ENCODE measurements around the gene CCDC77. TPM values are rescaled to one million over a fixed set of nuclear protein-coding genes. Genes with fewer than 3 reads are reported as not detected.

CCDC77 gene
- total RNA-seq, 1 experiment from 2014 or later = 16.8 TPM

DNA sequence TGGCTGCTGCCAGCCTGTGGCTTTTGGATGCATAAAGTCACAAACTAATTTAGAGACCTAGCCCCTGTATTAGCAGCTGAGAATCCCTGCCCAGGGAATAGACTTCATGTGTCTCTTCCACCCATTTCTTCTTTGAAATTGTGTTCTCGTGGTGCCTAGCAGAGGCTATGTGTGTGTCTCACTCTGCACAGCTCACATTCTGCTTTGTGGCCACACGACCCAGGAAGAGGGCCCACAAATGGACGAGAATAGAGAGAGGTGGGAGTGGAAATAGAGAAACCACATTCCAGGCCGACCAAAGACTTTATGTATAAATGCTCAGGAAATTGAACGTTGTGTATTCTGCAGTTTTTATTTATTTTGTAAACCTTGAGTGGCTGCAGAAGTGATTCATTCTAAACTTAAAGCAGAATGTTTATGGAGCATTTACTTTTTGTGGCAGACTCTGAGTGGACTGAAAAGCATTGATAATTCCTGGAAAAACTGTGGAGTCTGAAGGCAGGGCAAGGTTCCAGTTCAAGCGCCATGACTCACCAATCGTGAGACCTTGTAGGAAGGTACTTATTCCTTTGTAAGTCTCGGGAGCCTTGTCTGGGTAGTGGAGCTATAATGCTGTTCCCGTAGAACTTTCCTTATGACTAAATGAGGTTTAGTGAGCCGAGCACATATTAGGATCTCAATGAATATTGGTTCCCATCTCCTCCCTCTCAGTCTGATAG, 67.4 kb downstream of the CCDC77 start:
- Mint-ChIP-seq H3K27ac (ENCODE audit: unreplicated experiment) (no peak overlapping the region), H3K4me3 (ENCODE audit: low read depth, unreplicated experiment) (no peak overlapping the region), H3K36me3 (ENCODE audit: insufficient read depth, unreplicated experiment) (no peaks in the 10 kb centered on the region), H3K27me3 (ENCODE audit: unreplicated experiment) (no peaks in the 10 kb centered on the region), H3K9me3 (ENCODE audit: low read depth, unreplicated experiment) (no peaks in the 10 kb centered on the region), H3K4me1 (ENCODE audit: low read depth, unreplicated experiment) (peaks cover 27% of the 10 kb centered on the region)
- no peak for TF ChIP-seq CTCF (IDR thresholded peaks at IDR 0.05; ENCODE audit: unreplicated experiment)
- intact Hi-C loops (cut with micrococcal nuclease; ENCODE audit: unreplicated experiment) = no loop called here
- no peak for DNase-seq
- no TSS peak for BruUV-seq (replicated peaks)
- CTCF ChIA-PET = no interaction called here

DNA sequence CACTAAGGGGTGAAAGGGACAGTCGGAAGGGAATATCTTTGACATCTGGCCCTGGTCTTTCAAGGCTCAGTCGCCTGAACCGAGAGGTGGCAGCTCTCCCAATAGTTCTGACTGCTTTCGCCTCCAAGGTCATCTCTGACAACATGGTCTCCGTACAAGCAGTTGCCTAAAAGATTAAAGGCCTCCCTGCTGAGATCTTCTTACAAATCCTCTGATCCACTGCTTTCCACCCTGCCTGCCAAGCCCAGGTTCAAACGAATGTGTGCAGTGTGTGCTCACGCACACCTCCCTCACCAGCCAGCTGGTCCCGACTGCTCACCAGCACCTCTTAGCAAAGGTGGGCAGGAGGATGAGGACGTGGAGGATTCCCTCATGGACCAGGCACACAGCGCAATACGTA, 68.7 kb downstream of the CCDC77 start:
- TF ChIP-seq CTCF (IDR thresholded peaks at IDR 0.05; ENCODE audit: unreplicated experiment) = no peak
- Mint-ChIP-seq H3K36me3 (ENCODE audit: insufficient read depth, unreplicated experiment) (no peaks in the 10 kb centered on the region), H3K9me3 (ENCODE audit: low read depth, unreplicated experiment) (no peaks in the 10 kb centered on the region), H3K27ac (ENCODE audit: unreplicated experiment) (no peak overlapping the region), H3K27me3 (ENCODE audit: unreplicated experiment) (no peaks in the 10 kb centered on the region), H3K4me3 (ENCODE audit: low read depth, unreplicated experiment) (no peak overlapping the region), H3K4me1 (ENCODE audit: low read depth, unreplicated experiment) (peaks cover 19% of the 10 kb centered on the region)
- no peak for DNase-seq
- intact Hi-C loops (cut with micrococcal nuclease; ENCODE audit: unreplicated experiment) = no loop called here
- BruUV-seq (replicated peaks) = no TSS peak
- CTCF ChIA-PET = no interaction called here

DNA sequence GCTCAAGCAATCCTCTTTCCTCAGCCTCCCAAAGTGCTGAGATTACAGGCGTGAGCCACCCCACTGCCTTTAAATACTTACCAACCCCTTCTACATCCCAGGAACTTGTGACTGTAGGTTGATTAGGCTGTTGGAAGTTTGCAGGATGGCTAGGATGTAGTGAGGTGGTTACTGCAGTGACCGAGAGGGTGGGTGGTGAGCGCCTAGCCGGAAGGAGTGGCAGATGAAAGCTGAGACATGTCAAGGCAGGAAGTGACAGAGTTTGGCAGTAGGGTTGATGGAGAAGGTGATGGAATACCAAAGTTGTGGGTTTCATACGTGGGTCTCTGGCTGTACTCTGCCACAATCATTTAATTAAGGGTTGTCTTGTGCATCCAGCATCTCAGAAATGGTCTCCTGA, 71.8 kb downstream of the CCDC77 start:
- CTCF ChIA-PET = no interaction called here
- H3K4me3 Mint-ChIP-seq (ENCODE audit: low read depth, unreplicated experiment) = no peak overlapping the region
- no TSS peak for BruUV-seq (replicated peaks)
- H3K27me3 Mint-ChIP-seq (ENCODE audit: unreplicated experiment) = no peaks in the 10 kb centered on the region
- intact Hi-C loops (cut with micrococcal nuclease; ENCODE audit: unreplicated experiment) = no loop called here
- H3K27ac Mint-ChIP-seq (ENCODE audit: unreplicated experiment) = no peak overlapping the region
- no peak for TF ChIP-seq CTCF (IDR thresholded peaks at IDR 0.05; ENCODE audit: unreplicated experiment)
- no peaks in the 10 kb centered on the region for H3K36me3 Mint-ChIP-seq (ENCODE audit: insufficient read depth, unreplicated experiment)
- no peak for DNase-seq
- no peaks in the 10 kb centered on the region for H3K9me3 Mint-ChIP-seq (ENCODE audit: low read depth, unreplicated experiment)
- peaks cover 19% of the 10 kb centered on the region for H3K4me1 Mint-ChIP-seq (ENCODE audit: low read depth, unreplicated experiment)

DNA sequence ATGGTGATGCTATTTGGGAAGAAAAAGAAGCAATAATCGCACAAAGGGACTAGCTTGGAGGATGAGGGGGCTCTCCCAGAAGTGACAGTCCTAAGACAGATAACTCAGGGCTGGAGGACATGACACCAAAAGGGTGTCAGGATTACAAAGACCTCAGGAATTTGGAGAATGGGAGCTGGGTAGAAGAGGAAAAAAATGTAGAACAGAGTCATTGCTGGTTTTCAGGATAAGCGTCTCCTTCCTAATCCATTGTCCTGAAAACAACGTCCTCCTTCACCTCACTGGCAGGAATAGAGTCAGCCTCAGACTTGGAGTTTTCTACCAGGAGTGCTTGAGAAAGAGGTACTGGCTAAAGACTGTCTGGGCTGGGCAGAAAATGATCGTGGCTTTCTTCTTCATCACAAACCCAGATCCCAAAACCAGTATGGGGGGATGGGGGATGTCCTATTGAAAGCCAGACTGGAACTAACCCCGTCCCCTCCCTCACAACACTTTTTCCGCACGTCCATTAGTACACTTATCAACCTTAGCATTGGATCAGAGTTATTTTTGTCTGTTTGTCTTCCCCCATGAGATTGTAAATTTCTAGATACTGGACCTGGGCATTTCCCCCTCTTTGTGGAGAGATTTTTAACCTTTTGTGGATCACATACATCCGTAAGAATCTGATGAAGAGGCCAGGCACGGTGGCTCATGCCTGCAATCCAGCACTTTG, 72.6 kb downstream of the CCDC77 start:
- no peaks in the 10 kb centered on the region for H3K9me3 Mint-ChIP-seq (ENCODE audit: low read depth, unreplicated experiment)
- peaks cover 11% of the 10 kb centered on the region for H3K4me1 Mint-ChIP-seq (ENCODE audit: low read depth, unreplicated experiment)
- no peaks in the 10 kb centered on the region for H3K36me3 Mint-ChIP-seq (ENCODE audit: insufficient read depth, unreplicated experiment)
- TF ChIP-seq CTCF (IDR thresholded peaks at IDR 0.05; ENCODE audit: unreplicated experiment) = no peak
- CTCF ChIA-PET = no interaction called here
- no peak overlapping the region for H3K4me3 Mint-ChIP-seq (ENCODE audit: low read depth, unreplicated experiment)
- peaks cover 4% of the 10 kb centered on the region for H3K27me3 Mint-ChIP-seq (ENCODE audit: unreplicated experiment)
- no TSS peak for BruUV-seq (replicated peaks)
- H3K27ac Mint-ChIP-seq (ENCODE audit: unreplicated experiment) = no peak overlapping the region
- no peak for DNase-seq
- intact Hi-C loops (cut with micrococcal nuclease; ENCODE audit: unreplicated experiment) = no loop called here

Measured in Calu3 (cell line).